Right lobe of liver (tissue), 4 donors: ENCODE results near the gene PLOD1.

Experiments
- POLR2A ChIP-seq: fragments of 450-650 bp; IDR thresholded peaks from one replicate; pipeline ENCODE4 v1.6.1; 2017; ENCODE audit warnings: antibody characterized with exemption, mild to moderate bottlenecking
- TF ChIP-seq, protein P1 (sequence below), 4 donors: fragments of 200-600 bp in 3 of 4; fragments of 450-650 bp in 1 of 4; IDR thresholded peaks; one replicate each; pipeline versions ENCODE4 v1.5.1 to v1.8.0; 2016 to 2022; ENCODE audit warnings: antibody characterized with exemption in 4 of 4, mild to moderate bottlenecking in 2 of 4
- donor health status: DM: no; HTN: no; CAD: no.
- donor health status: DM: no; HTN: no; CAD: no.
- donor health status: DM: no; HTN: yes; CAD: no.

DNA sequence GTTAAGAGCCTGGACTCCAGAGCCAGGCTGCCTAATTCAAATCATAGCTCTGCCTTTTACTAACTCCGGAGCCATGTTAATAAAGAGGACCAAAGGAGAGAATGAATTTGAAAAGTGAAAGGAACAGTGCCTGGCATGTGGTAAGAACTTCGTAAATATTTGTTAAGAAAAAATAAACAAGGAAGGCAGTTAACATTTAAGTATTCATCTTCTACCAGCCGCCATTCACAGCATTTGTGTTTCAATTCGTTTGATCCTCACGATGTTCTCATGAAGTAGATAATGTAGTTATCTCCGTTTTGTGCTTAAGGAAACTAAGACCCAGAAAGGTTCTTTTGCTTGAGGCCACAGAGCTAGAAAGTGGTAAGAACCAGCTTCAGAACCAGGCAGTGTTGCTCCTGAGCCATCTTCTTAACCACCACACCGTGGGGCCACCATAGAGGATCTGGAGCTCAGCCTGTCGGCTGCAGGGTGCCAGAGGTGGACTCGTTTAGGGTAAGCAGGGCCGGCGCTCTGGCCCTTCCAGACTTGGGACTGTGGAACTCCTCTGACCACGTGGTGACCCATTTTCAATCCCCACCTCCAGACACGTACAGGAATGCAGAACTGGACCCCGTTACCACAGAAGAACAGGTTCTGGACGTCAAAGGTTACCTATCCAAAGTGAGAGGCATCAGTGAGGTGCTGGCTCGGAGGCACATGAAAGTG is 57.6 kb downstream of the PLOD1 start:
- TF ChIP-seq, protein P1, sequence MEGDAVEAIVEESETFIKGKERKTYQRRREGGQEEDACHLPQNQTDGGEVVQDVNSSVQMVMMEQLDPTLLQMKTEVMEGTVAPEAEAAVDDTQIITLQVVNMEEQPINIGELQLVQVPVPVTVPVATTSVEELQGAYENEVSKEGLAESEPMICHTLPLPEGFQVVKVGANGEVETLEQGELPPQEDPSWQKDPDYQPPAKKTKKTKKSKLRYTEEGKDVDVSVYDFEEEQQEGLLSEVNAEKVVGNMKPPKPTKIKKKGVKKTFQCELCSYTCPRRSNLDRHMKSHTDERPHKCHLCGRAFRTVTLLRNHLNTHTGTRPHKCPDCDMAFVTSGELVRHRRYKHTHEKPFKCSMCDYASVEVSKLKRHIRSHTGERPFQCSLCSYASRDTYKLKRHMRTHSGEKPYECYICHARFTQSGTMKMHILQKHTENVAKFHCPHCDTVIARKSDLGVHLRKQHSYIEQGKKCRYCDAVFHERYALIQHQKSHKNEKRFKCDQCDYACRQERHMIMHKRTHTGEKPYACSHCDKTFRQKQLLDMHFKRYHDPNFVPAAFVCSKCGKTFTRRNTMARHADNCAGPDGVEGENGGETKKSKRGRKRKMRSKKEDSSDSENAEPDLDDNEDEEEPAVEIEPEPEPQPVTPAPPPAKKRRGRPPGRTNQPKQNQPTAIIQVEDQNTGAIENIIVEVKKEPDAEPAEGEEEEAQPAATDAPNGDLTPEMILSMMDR (IDR thresholded peaks at IDR 0.05): no peak
- TF ChIP-seq POLR2A: peak; percentile 25
